Mesendoderm (in vitro differentiated cells): ENCODE results near the gene PEF1.

Experiments used
- DNase-seq: peaks from one replicate; pipeline ENCODE4 v3.0.0; 2013
- H2AK5ac ChIP-seq: 2 replicates; pipeline ENCODE4 v1.6.1; 2013; ENCODE audit warnings: low read length, inconsistent platforms
- H2BK120ac ChIP-seq: 2 replicates; pipeline ENCODE4 v1.6.1; 2013; ENCODE audit warnings: low read depth, mild to moderate bottlenecking, low read length, moderate library complexity, mixed read lengths
- H2BK15ac ChIP-seq: replicated peaks from 2 replicates; pipeline ENCODE4 v1.6.1; 2013; ENCODE audit warnings: low read depth, mild to moderate bottlenecking, moderate library complexity
- H2BK5ac ChIP-seq: 2 replicates; pipeline ENCODE4 v1.6.1; 2013; ENCODE audit warnings: low read length, inconsistent platforms
- H3K18ac ChIP-seq: 2 replicates; pipeline ENCODE4 v1.6.1; 2013; ENCODE audit warnings: mild to moderate bottlenecking, low read length, mixed read lengths
- H3K23ac ChIP-seq: one replicate; pipeline ENCODE4 v1.6.1; 2013; ENCODE audit warnings: low read length
- H3K27ac ChIP-seq: 2 replicates; pipeline ENCODE4 v1.5.1; 2013; ENCODE audit warnings: low read depth, mild to moderate bottlenecking, inconsistent platforms, low read length, moderate library complexity
- H3K27me3 ChIP-seq: 2 replicates; pipeline ENCODE4 v1.6.1; 2013; ENCODE audit warnings: low read length, control low read depth, mild to moderate bottlenecking, inconsistent platforms; ENCODE audit not compliant: insufficient read depth, poor library complexity
- H3K36me3 ChIP-seq: 2 replicates; pipeline ENCODE4 v1.6.1; 2013; ENCODE audit warnings: low read length, inconsistent platforms; ENCODE audit not compliant: control insufficient read depth, insufficient read depth
- H3K4ac ChIP-seq: one replicate; pipeline ENCODE4 v1.6.1; 2013; ENCODE audit warnings: low read depth, mild to moderate bottlenecking, low read length, moderate library complexity
- H3K4me1 ChIP-seq: 2 replicates; pipeline ENCODE4 v1.6.1; 2013; ENCODE audit warnings: low read depth, low read length, inconsistent platforms; ENCODE audit not compliant: control insufficient read depth
- H3K4me2 ChIP-seq: 2 replicates; pipeline ENCODE4 v1.6.1; 2013; ENCODE audit warnings: low read length
- H3K4me3 ChIP-seq: 2 replicates; pipeline ENCODE4 v1.5.1; 2013; ENCODE audit warnings: mild to moderate bottlenecking, low read length
- H3K56ac ChIP-seq: one replicate; pipeline ENCODE4 v1.6.1; 2013; ENCODE audit warnings: low read length
- H3K79me1 ChIP-seq: 2 replicates; pipeline ENCODE4 v1.6.1; 2013; ENCODE audit warnings: low read length, inconsistent platforms
- H3K79me2 ChIP-seq: 2 replicates; pipeline ENCODE4 v1.6.1; 2013; ENCODE audit warnings: mild to moderate bottlenecking, low read length; ENCODE audit not compliant: control insufficient read depth, insufficient read depth
- H3K9ac ChIP-seq: 2 replicates; pipeline ENCODE4 v1.6.1; 2013; ENCODE audit warnings: low read length, inconsistent platforms
- H4K5ac ChIP-seq: one replicate; pipeline ENCODE4 v1.6.1; 2013; ENCODE audit warnings: low read length
- H4K8ac ChIP-seq: one replicate; pipeline ENCODE4 v1.6.1; 2013; ENCODE audit warnings: low read depth, mild to moderate bottlenecking, control low read depth, low read length, moderate library complexity
- WGBS: extraction: QIAGEN DNeasy Blood & Tissue Kit; methylation state at CpG from one replicate; pipeline ENCODE4 v1.1.7; 2013; ENCODE audit warnings: low lambda C conversion rate, missing lambda C conversion rate; ENCODE audit not compliant: insufficient coverage; ENCODE audit errors: extremely low coverage; 5-methylcytosine and 5-hydroxymethylcytosine counted together

The PEF1 gene

DNA sequence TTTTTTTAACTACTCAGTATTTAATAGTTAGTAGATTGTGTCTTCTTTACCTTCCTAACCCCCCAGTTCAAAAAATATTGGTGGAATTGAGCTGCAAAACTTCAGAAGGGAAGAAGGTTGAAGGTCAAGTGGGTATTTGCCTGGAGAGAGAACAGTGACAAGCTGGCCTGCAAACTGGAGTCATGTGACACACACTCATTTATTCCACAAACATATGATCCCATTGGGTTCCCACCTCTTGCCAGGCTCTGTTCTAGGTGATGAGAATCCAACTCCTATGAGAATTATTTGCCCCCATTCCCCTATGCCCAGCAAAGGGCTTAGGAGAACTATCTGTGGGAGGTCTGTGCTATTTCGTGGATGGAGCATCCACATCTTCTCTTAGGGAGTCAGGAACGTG, 3.5 kb upstream of the PEF1 start:
- peaks cover 7% of the 10 kb centered on the region for H3K4me1 ChIP-seq
- H3K23ac ChIP-seq, result no peak overlapping the region
- H3K4ac ChIP-seq, result no peak overlapping the region
- no peak overlapping the region for H2BK5ac ChIP-seq
- no peak overlapping the region for H2BK15ac ChIP-seq
- peaks cover 9% of the 10 kb centered on the region for H3K79me2 ChIP-seq
- H3K27me3 ChIP-seq, result no peaks in the 10 kb centered on the region
- no peak overlapping the region for H3K9ac ChIP-seq
- no peak overlapping the region for H4K5ac ChIP-seq
- peaks cover 8% of the 10 kb centered on the region for H3K79me1 ChIP-seq
- H3K4me3 ChIP-seq, result no peak overlapping the region
- peak overlapping the region; percentile 49 for H3K56ac ChIP-seq
- WGBS, result no CpG with 5 or more reads among the region's 2 CpGs
- H3K4me2 ChIP-seq, result no peak overlapping the region
- H2BK120ac ChIP-seq, result no peak overlapping the region
- no peak overlapping the region for H3K27ac ChIP-seq
- no peak overlapping the region for H4K8ac ChIP-seq
- H3K36me3 ChIP-seq, result no peaks in the 10 kb centered on the region
- H2AK5ac ChIP-seq, result no peak overlapping the region
- no peak for DNase-seq
- no peak overlapping the region for H3K18ac ChIP-seq

DNA sequence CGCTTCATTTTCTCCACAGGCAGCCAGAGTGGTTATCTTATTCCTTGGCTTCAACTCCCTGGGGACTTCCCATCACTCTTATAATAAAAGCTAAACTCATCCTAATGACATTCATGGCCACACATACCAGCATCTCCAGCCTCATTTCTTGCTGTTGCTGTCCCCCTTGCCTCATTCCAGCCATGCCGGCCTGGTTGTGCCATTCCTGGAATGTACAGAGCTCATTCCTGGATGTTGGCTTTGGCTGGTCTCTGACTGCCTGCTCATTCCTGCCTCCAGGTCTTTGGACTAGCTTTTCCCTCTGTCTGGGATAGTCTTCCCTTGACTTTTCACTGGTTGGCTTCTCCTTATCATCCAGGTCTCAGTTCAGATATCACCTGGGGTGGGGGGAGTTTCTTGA, 2.4 kb upstream of the PEF1 start:
- peak overlapping the region; percentile 60 for H3K56ac ChIP-seq
- H2AK5ac ChIP-seq, result no peak overlapping the region
- H2BK5ac ChIP-seq, result peak overlapping the region; percentile 63
- WGBS, result no CpG with 5 or more reads among the region's 2 CpGs
- peak; percentile 40 for DNase-seq
- no peak overlapping the region for H3K23ac ChIP-seq
- no peak overlapping the region for H2BK15ac ChIP-seq
- H4K5ac ChIP-seq, result no peak overlapping the region
- H4K8ac ChIP-seq, result no peak overlapping the region
- H3K9ac ChIP-seq, result no peak overlapping the region
- H3K4me1 ChIP-seq, result peaks cover 7% of the 10 kb centered on the region
- peaks cover 9% of the 10 kb centered on the region for H3K79me2 ChIP-seq
- H3K4me3 ChIP-seq, result no peak overlapping the region
- H3K4me2 ChIP-seq, result no peak overlapping the region
- H3K79me1 ChIP-seq, result peaks cover 8% of the 10 kb centered on the region
- no peak overlapping the region for H2BK120ac ChIP-seq
- H3K27ac ChIP-seq, result peak overlapping the region; percentile 60
- no peaks in the 10 kb centered on the region for H3K36me3 ChIP-seq
- H3K27me3 ChIP-seq, result no peaks in the 10 kb centered on the region
- H3K4ac ChIP-seq, result no peak overlapping the region
- no peak overlapping the region for H3K18ac ChIP-seq

DNA sequence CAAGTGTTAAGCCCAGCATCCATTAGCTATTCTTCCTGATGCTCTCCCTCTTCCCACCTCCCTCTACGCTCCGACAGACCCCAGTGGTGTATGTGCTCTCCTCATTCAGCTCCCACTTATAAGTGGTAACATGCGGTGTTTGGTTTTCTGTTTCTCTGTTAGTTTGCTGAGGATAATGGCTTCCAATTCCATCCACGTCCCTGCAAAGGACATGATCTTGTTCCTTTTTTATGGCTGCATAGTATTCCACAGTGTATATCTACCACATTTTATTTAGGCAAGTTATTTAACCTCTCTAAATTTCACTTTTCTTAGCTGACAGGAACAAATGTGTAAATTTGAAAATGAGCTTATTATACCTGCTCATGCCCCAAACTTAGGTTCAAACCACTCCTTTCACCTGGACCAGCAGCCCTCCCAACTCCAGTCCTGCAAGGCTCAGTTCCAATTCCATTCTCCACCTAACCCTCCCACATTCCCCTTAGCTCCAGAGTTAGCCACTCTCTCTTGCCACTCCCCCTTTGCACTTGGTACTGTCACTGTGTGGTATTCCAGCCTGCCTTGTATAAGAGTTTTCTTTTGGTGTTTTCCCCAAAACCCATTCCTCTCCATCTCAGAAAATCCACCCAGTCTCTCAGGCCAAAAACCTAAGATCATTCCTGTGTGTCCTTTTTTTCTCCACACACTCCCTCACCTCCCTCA, 1.7 kb upstream of the PEF1 start:
- Histone ChIP-seq H4K8ac (no peak overlapping the region), H3K18ac (no peak overlapping the region), H3K56ac (peak overlapping the region; percentile 25), H3K4me1 (peaks cover 7% of the 10 kb centered on the region), H3K4ac (no peak overlapping the region), H3K4me3 (no peak overlapping the region), H2AK5ac (no peak overlapping the region), H3K9ac (no peak overlapping the region), H3K79me1 (peaks cover 9% of the 10 kb centered on the region), H3K79me2 (peaks cover 11% of the 10 kb centered on the region), H2BK120ac (no peak overlapping the region), H3K36me3 (no peaks in the 10 kb centered on the region), H3K23ac (no peak overlapping the region), H4K5ac (no peak overlapping the region), H3K27ac (peak overlapping the region; percentile 60), H3K4me2 (no peak overlapping the region), H2BK5ac (no peak overlapping the region), H3K27me3 (no peaks in the 10 kb centered on the region), H2BK15ac (no peak overlapping the region)
- WGBS, result no CpG with 5 or more reads among the region's 4 CpGs
- DNase-seq, result no peak

DNA sequence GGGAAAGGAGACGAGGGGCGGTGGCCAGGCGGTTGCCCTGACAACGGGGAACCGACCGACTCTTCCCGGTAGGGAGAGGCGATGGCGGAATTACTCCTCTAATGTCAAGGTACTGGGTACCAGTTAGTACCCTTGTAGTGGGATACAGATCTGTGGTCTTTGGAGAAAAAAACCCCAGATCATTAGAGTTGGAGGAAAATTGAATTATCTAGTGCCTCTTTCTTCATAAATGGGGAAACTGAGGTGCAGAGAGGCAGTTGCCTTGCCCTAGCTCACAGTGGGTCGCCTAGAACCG, 545 bp upstream of the PEF1 start:
- H3K79me2 ChIP-seq, result peaks cover 11% of the 10 kb centered on the region
- no CpG with 5 or more reads among the region's 11 CpGs for WGBS
- H3K9ac ChIP-seq, result peak overlapping the region; percentile 60
- peaks cover 14% of the 10 kb centered on the region for H3K79me1 ChIP-seq
- H3K4ac ChIP-seq, result no peak overlapping the region
- H3K27ac ChIP-seq, result peak overlapping the region; percentile 74
- peaks cover 7% of the 10 kb centered on the region for H3K4me1 ChIP-seq
- H2BK5ac ChIP-seq, result no peak overlapping the region
- H4K8ac ChIP-seq, result no peak overlapping the region
- peak overlapping the region; percentile 28 for H2AK5ac ChIP-seq
- H3K4me3 ChIP-seq, result peak overlapping the region; percentile 55
- no peak overlapping the region for H3K18ac ChIP-seq
- H2BK120ac ChIP-seq, result no peak overlapping the region
- no peaks in the 10 kb centered on the region for H3K36me3 ChIP-seq
- H3K4me2 ChIP-seq, result peak overlapping the region; percentile 91
- peak overlapping the region; percentile 79 for H3K56ac ChIP-seq
- no peaks in the 10 kb centered on the region for H3K27me3 ChIP-seq
- no peak overlapping the region for H3K23ac ChIP-seq
- no peak overlapping the region for H4K5ac ChIP-seq
- H2BK15ac ChIP-seq, result no peak overlapping the region
- DNase-seq, result no peak

DNA sequence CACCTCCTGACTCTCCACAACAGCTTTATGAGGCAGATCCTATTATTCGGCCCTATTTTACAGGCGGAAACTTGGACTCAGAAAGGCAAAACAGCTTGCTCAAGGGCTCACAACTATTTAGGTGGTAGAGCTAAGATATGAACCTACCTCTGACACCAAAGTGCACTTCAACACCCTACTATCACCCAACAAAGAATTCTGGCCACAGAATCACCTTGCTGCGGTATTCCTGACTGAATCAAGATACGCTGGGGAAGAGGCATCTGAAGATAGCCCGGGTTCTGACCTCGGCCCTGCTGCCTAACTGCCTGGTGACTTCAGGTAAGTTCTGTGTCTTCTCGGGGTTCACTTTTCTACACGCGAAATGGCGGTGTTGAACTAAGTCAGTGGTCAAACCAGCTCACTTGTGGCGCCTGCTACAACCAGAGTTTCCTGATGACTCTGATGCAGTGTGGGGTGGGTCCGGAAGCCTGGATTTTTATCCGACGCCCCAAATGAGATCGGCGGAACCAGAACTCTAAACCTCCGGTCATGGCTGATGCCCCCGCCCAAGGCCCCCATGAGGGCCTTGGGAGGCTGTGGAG, 608 bp downstream of the PEF1 start:
- no CpG with 5 or more reads among the region's 18 CpGs for WGBS
- Histone ChIP-seq H3K9ac (peak overlapping the region; percentile 86), H3K56ac (peak overlapping the region; percentile 99)

DNA sequence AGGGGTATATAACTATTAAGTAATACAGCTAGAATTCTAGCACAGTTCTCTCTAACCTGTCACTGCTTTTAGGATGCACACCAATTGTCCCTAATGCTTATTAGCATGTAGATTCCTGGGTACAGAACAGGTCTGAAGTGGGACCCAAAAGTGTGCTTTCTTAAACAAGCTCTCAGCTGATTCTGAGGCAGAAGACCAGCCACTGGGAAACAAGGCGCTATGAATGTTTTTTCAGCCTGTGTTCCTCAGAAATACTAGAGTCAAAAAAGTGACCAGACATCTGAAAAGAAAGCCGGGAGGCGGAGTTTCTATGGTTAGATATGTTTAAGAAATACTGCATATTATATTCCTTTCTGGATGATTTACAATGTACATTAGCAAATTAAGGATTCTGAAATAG, 1.8 kb downstream of the PEF1 start:
- H3K4me3 ChIP-seq, result no peak overlapping the region
- whole genome bisulfite sequencing, result no CpG with 5 or more reads among the region's 3 CpGs

More for the DNA sequence above, 608 bp downstream of the PEF1 start:
- Histone ChIP-seq H3K4me1 (peaks cover 7% of the 10 kb centered on the region), H3K18ac (peak overlapping the region; percentile 2), H2BK5ac (peak overlapping the region; percentile 89), H3K36me3 (no peaks in the 10 kb centered on the region), H2AK5ac (peak overlapping the region; percentile 33), H2BK120ac (no peak overlapping the region), H3K4me3 (peak overlapping the region; percentile 83), H3K79me2 (peaks cover 11% of the 10 kb centered on the region), H3K27ac (no peak overlapping the region), H4K5ac (no peak overlapping the region), H3K23ac (no peak overlapping the region), H3K4ac (peak overlapping the region; percentile 64), H4K8ac (no peak overlapping the region), H3K27me3 (no peaks in the 10 kb centered on the region), H3K79me1 (peaks cover 16% of the 10 kb centered on the region), H3K4me2 (peak overlapping the region; percentile 74), H2BK15ac (no peak overlapping the region)
- DNase-seq, result no peak

More for the DNA sequence above, 1.8 kb downstream of the PEF1 start:
- Histone ChIP-seq H3K56ac (no peak overlapping the region), H2BK15ac (no peak overlapping the region), H4K5ac (no peak overlapping the region), H3K4me1 (peaks cover 7% of the 10 kb centered on the region), H3K79me1 (peaks cover 16% of the 10 kb centered on the region), H3K27ac (no peak overlapping the region), H2BK120ac (no peak overlapping the region), H3K18ac (no peak overlapping the region), H3K4ac (no peak overlapping the region), H2AK5ac (no peak overlapping the region), H3K79me2 (peaks cover 14% of the 10 kb centered on the region), H3K23ac (no peak overlapping the region), H2BK5ac (no peak overlapping the region), H4K8ac (no peak overlapping the region), H3K4me2 (no peak overlapping the region), H3K9ac (no peak overlapping the region), H3K27me3 (no peaks in the 10 kb centered on the region), H3K36me3 (no peaks in the 10 kb centered on the region)
- DNase-seq, result no peak
